ENCODE results near the gene CD22.

Gene CD22

GRCh38 chr19:35388277-35389054 is 59.5 kb downstream of the CD22 start:
- DNase-seq (ENCODE audit: low spot score): no peak

- no peak for DNase-seq (ENCODE audit: low spot score)
Observed at GRCh38 chr19:35389192-35389861, 60.3 kb downstream of the CD22 start.

GRCh38 chr19:35392742-35393715 is 64.0 kb downstream of the CD22 start:
- no peak for DNase-seq (ENCODE audit: low spot score)

GRCh38 chr19:35395382-35396199 is 66.6 kb downstream of the CD22 start:
- no peak for DNase-seq (ENCODE audit: low spot score)

GRCh38 chr19:35396240-35396885 is 67.4 kb downstream of the CD22 start:
- DNase-seq (ENCODE audit: low spot score): no peak

All from cerebellar cortex (tissue), 1 donor.